ENCODE measurements around the gene TSTD2. TPM values are rescaled to one million over a fixed set of nuclear protein-coding genes. Genes with fewer than 3 reads are reported as not detected.

Gene TSTD2
- total RNA-seq, 4 donors from 2014 or later: 11.6 to 19.9 (median 14.5) TPM

GRCh38 chr9:97665742-97666141 is 32.6 kb upstream of the TSTD2 start:
- intact Hi-C loops (cut with DNase I; ENCODE audit: low total_unique reads) (no loop called here), in situ Hi-C loops (cut with MboI; ENCODE audit: low sequenced_read_pairs in 4 of 4) (no loop called here)
- Histone ChIP-seq H3K36me3 (peaks cover 0 to 95% of the 10 kb centered on the region in 2 donors), H3K27me3 (no peaks in the 10 kb centered on the region), H3K4me3 (no peak overlapping the region), H3K27ac (no peak overlapping the region), H3K9me3 (no peaks in the 10 kb centered on the region), H3K4me1 (no peaks in the 10 kb centered on the region)
- TF ChIP-seq POLR2A (IDR thresholded peaks at IDR 0.05) (no peak), CTCF (IDR thresholded peaks at IDR 0.05 in 4 of 5, conservative IDR thresholded peaks at IDR 0.05 in 1 of 5) (no peak)
- DNase-seq (no peak), ATAC-seq (no peak)

- Histone ChIP-seq H3K9me3 (no peaks in the 10 kb centered on the region), H3K27me3 (no peaks in the 10 kb centered on the region), H3K4me1 (no peaks in the 10 kb centered on the region), H3K36me3 (peaks cover 2 to 93% of the 10 kb centered on the region in 2 donors), H3K4me3 (no peak overlapping the region), H3K27ac (no peak overlapping the region)
- intact Hi-C loops (cut with DNase I; ENCODE audit: low total_unique reads): no loop called here
- DNase-seq (no peak), ATAC-seq (no peak)
- in situ Hi-C loops (cut with MboI; ENCODE audit: low sequenced_read_pairs in 4 of 4): no loop called here
- TF ChIP-seq POLR2A (IDR thresholded peaks at IDR 0.05) (no peak), CTCF (IDR thresholded peaks at IDR 0.05 in 4 of 5, conservative IDR thresholded peaks at IDR 0.05 in 1 of 5) (no peak)
These were observed 27.7 kb upstream of the TSTD2 start for GRCh38 chr9:97660847-97661246.

GRCh38 chr9:97660340-97660739 is 27.2 kb upstream of the TSTD2 start:
- ATAC-seq: no peak
- DNase-seq: no peak
- Histone ChIP-seq H3K4me3 (no peak overlapping the region), H3K27ac (peak overlapping the region in 1 of 4 donors; percentile 0), H3K9me3 (no peaks in the 10 kb centered on the region), H3K36me3 (peaks cover 2 to 91% of the 10 kb centered on the region in 2 donors), H3K4me1 (no peaks in the 10 kb centered on the region), H3K27me3 (no peaks in the 10 kb centered on the region)
- TF ChIP-seq CTCF (IDR thresholded peaks at IDR 0.05 in 4 of 5, conservative IDR thresholded peaks at IDR 0.05 in 1 of 5) (no peak), POLR2A (IDR thresholded peaks at IDR 0.05) (no peak)
- intact Hi-C loops (cut with DNase I; ENCODE audit: low total_unique reads) (no loop called here), in situ Hi-C loops (cut with MboI; ENCODE audit: low sequenced_read_pairs in 4 of 4) (no loop called here)

GRCh38 chr9:97659771-97660170 is 26.6 kb upstream of the TSTD2 start:
- Histone ChIP-seq H3K4me1 (no peaks in the 10 kb centered on the region), H3K9me3 (no peaks in the 10 kb centered on the region), H3K27me3 (no peaks in the 10 kb centered on the region), H3K4me3 (no peak overlapping the region), H3K27ac (peak overlapping the region in 1 of 4 donors; percentile 0), H3K36me3 (peaks cover 2 to 91% of the 10 kb centered on the region in 2 donors)
- no peak for DNase-seq
- intact Hi-C loops (cut with DNase I; ENCODE audit: low total_unique reads): no loop called here
- in situ Hi-C loops (cut with MboI; ENCODE audit: low sequenced_read_pairs in 4 of 4): no loop called here
- no peak for ATAC-seq
- TF ChIP-seq CTCF (IDR thresholded peaks at IDR 0.05 in 4 of 5, conservative IDR thresholded peaks at IDR 0.05 in 1 of 5) (no peak), POLR2A (IDR thresholded peaks at IDR 0.05) (no peak)

- peaks cover 2 to 91% of the 10 kb centered on the region in 2 donors for H3K36me3 ChIP-seq
- no peak overlapping the region for H3K27ac ChIP-seq
- in situ Hi-C loops (cut with MboI; ENCODE audit: low sequenced_read_pairs in 4 of 4): no loop called here
These were observed 25.5 kb upstream of the TSTD2 start for GRCh38 chr9:97658707-97659106.

More at GRCh38 chr9:97658707-97659106, 25.5 kb upstream of the TSTD2 start:
- H3K9me3 ChIP-seq: no peaks in the 10 kb centered on the region
- intact Hi-C loops (cut with DNase I; ENCODE audit: low total_unique reads): no loop called here
- ATAC-seq: no peak
- TF ChIP-seq POLR2A (IDR thresholded peaks at IDR 0.05) (no peak), CTCF (IDR thresholded peaks at IDR 0.05 in 4 of 5, conservative IDR thresholded peaks at IDR 0.05 in 1 of 5) (no peak)
- no peaks in the 10 kb centered on the region for H3K27me3 ChIP-seq
- no peaks in the 10 kb centered on the region for H3K4me1 ChIP-seq
- no peak overlapping the region for H3K4me3 ChIP-seq
- DNase-seq: no peak
